B cell (primary cell): ENCODE results near the gene LPAR5. TPM values are rescaled to one million over a fixed set of nuclear protein-coding genes. Genes with fewer than 3 reads are reported as not detected.

Experiments used
- ATAC-seq: fragments of 200-7000 bp; cut with Tn5 transposase; one replicate; pipeline ENCODE4 v1.10.0; 2021; ENCODE audit warnings: low read depth, mild to moderate bottlenecking, moderate number of reproducible peaks, moderate library complexity
- CTCF ChIA-PET: fragments of 350-600 bp; sonication (Branson Sonifier 250); formaldehyde crosslinking; loops from one replicate; lab custom pipeline; 2021; ENCODE audit warnings: antibody characterized with exemption, inconsistent platforms; lab: Charles Lee
- POLR2A ChIA-PET: fragments of 350-600 bp; sonication (Branson Sonifier 250); formaldehyde crosslinking; loops from one replicate; lab custom pipeline; 2021; ENCODE audit warnings: antibody characterized with exemption; lab: Charles Lee
- DNase-seq: peaks from one replicate; pipeline ENCODE4 v3.0.0; 2013
- H2AFZ ChIP-seq: 2 replicates; pipeline ENCODE4 v1.6.1; 2012; ENCODE audit warnings: mild to moderate bottlenecking, low read depth, low read length; ENCODE audit not compliant: insufficient read depth, poor library complexity, severe bottlenecking
- H3K27ac ChIP-seq, 2 donors: 1 replicate in 1 of 2; 2 replicates in 1 of 2; pipeline ENCODE4 v1.5.1; 2012 to 2013; ENCODE audit warnings: low read length in 2 of 2, mild to moderate bottlenecking in 2 of 2, moderate library complexity in 1 of 2
- H3K27me3 ChIP-seq, 4 experiments: fragments of 200-600 bp in 1 of 4; sonication (generic) in 1 of 4; replicated peaks in 1 of 4; 1 replicate in 2 of 4; 2 replicates in 2 of 4; pipeline versions ENCODE4 v1.6.1 to v1.7.0; 2013 to 2016; ENCODE audit warnings: low read length in 3 of 4, mild to moderate bottlenecking in 2 of 4, mixed read lengths in 1 of 4, moderate library complexity in 1 of 4; ENCODE audit not compliant: insufficient read depth in 4 of 4, control insufficient read depth in 3 of 4; ENCODE audit errors: control extremely low read depth in 1 of 4
- H3K36me3 ChIP-seq, 2 experiments: replicated peaks in 1 of 2; 1 replicate in 1 of 2; 2 replicates in 1 of 2; pipeline versions ENCODE4 v1.6.1 to v1.7.1; 2013; ENCODE audit warnings: low read length in 1 of 2; ENCODE audit not compliant: insufficient read depth in 2 of 2, control insufficient read depth in 1 of 2; ENCODE audit errors: control extremely low read depth in 1 of 2, extremely low read depth in 1 of 2
- H3K4me1 ChIP-seq, 2 donors: fragments of 200-600 bp in 1 of 2; sonication (generic) in 1 of 2; 1 replicate in 1 of 2; 2 replicates in 1 of 2; pipeline versions ENCODE4 v1.5.1 to v1.6.1; 2013 to 2017; ENCODE audit warnings: low read length in 2 of 2; ENCODE audit not compliant: control insufficient read depth in 2 of 2, insufficient read depth in 2 of 2
- H3K4me2 ChIP-seq: replicated peaks from 2 replicates; pipeline ENCODE3; 2012; ENCODE audit warnings: mild to moderate bottlenecking, low read depth, low read length; ENCODE audit not compliant: poor library complexity, severe bottlenecking
- H3K4me3 ChIP-seq, 5 experiments: fragments of 200-600 bp in 1 of 5; sonication (generic) in 1 of 5; 1 replicate in 3 of 5; 2 replicates in 2 of 5; pipeline versions ENCODE4 v1.5.1 to v1.7.0; 2011 to 2016; ENCODE audit warnings: low read length in 4 of 5, mild to moderate bottlenecking in 4 of 5, low read depth in 2 of 5, control low read depth in 1 of 5, moderate library complexity in 1 of 5; ENCODE audit not compliant: insufficient read depth in 1 of 5; ENCODE audit errors: control extremely low read depth in 1 of 5, extremely low read depth in 1 of 5
- H3K79me2 ChIP-seq: fragments of 200-600 bp; sonication (generic); one replicate; pipeline ENCODE4 v1.6.0; 2016; ENCODE audit warnings: low read length; ENCODE audit not compliant: control insufficient read depth, insufficient read depth
- H3K9ac ChIP-seq: fragments of 200-600 bp; sonication (generic); 2 replicates; pipeline ENCODE4 v1.6.1; 2017; ENCODE audit warnings: mild to moderate bottlenecking, low read length, moderate library complexity
- H3K9me3 ChIP-seq, 3 donors: one replicate each; pipeline versions ENCODE4 v1.6.1 to v1.7.1; 2013; ENCODE audit warnings: low read length in 2 of 3; ENCODE audit not compliant: control insufficient read depth in 2 of 3, insufficient read depth in 1 of 3; ENCODE audit errors: control extremely low read depth in 1 of 3
- H4K20me1 ChIP-seq: 2 replicates; pipeline ENCODE4 v1.6.0; 2012; ENCODE audit warnings: mild to moderate bottlenecking, low read length; ENCODE audit not compliant: insufficient read depth, control insufficient read depth, poor library complexity, severe bottlenecking
- H3K27ac Mint-ChIP-seq: one replicate; pipeline ENCODE4 v1.8.0; 2021; ENCODE audit warnings: mixed read lengths
- H3K27me3 Mint-ChIP-seq: one replicate; pipeline ENCODE4 v1.8.0; 2021; ENCODE audit warnings: mixed read lengths
- H3K4me1 Mint-ChIP-seq: one replicate; pipeline ENCODE4 v1.8.0; 2021; ENCODE audit warnings: mixed read lengths
- H3K4me3 Mint-ChIP-seq: one replicate; pipeline ENCODE4 v1.8.0; 2021; ENCODE audit warnings: mixed read lengths
- H3K9me3 Mint-ChIP-seq: one replicate; pipeline ENCODE4 v1.8.0; 2022; ENCODE audit warnings: mixed read lengths; ENCODE audit not compliant: insufficient read depth
- CTCF ChIP-seq: fragments of 200-600 bp; IDR thresholded peaks from one replicate; pipeline ENCODE4 v1.8.0; 2022; ENCODE audit warnings: antibody characterized with exemption, mild to moderate bottlenecking
- EZH2 ChIP-seq: IDR thresholded peaks from 2 replicates; pipeline ENCODE4 v1.6.1; 2012; ENCODE audit warnings: borderline replicate concordance, low read depth, mild to moderate bottlenecking, moderate library complexity, low read length; ENCODE audit not compliant: insufficient read depth, poor library complexity, severe bottlenecking
- WGBS: methylation state at CpG from one replicate; pipeline ENCODE4 v1.1.5; 2013; ENCODE audit warnings: missing lambda C conversion rate; ENCODE audit not compliant: insufficient coverage; 5-methylcytosine and 5-hydroxymethylcytosine counted together
- intact Hi-C: fragments of 100-400 bp; cut with micrococcal nuclease; formaldehyde crosslinking; loops from one replicate; pipeline ENCODE4 v1.10.0; 2022
- polyA plus RNA-seq: library from polyadenylated mRNA; depleted of rRNA; stranded (reverse); fragments of >200 nt; gene quantifications from 2 replicates; pipeline ENCODE4 v1.2.3, GENCODE V29; 2012
- total RNA-seq, 2 donors: library from RNA; stranded (reverse); fragments of 120-200 nt in 1 of 2; gene quantifications; 1 replicate in 1 of 2; 2 replicates in 1 of 2; pipeline versions ENCODE4 v1.2.3 to v1.2.4, GENCODE V29; 2013 to 2022

The LPAR5 gene
- total and polyA plus RNA-seq, 2 donors (not counting 1 experiment from before 2014, with no cell fraction given) = 29.0 to 59.6 TPM

DNA sequence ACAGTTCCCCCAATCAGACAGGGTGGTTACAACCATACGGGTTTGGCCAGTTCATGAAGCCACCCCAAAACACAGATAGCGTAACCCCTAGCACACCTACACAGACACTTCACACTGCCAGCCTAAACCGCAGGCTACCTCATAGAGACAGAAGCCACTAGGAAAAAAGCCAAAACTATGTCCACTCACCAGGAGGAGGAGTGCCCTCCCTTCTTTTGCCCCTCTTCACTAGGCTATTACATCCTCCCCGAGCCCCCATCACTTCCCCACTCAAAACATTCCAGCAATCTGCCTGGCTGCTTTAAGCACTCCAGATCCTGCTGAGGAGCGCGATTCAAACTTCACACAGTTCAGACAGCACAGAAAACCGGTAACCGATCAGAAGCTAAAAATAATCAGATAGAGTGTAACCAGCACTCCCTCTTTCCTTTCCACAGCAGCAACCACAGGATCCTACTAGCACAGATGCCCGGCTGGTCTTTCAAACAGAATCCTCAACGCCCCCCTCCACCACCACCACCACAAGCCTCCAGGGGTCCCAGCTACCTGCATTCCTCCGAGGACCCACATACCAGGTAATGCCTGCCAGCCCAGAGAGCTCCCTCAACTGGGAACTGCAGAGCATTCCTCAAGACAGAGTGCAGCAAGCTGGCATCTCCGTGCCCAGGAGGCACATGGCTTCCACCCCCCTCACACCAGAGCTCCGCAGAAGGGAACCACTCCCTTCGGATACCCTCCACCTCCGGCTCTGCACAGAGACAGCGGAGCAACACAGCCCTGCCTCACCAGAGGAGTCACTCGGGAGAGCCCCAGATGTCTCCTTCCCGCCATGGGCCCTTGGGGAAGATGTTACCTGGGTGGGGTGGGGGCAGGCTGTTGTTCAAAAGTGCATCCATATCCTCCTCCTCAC, 30.1 kb downstream of the LPAR5 start:
- Histone ChIP-seq H3K9ac (peak overlapping the region; percentile 85), H3K79me2 (peaks cover 62% of the 10 kb centered on the region), H3K4me1 (peaks cover 40 to 51% of the 10 kb centered on the region in 2 donors), H3K27me3 (no peaks in the 10 kb centered on the region), H4K20me1 (peaks cover 61% of the 10 kb centered on the region), H3K4me2 (peak overlapping the region; percentile 98), H3K4me3 (peak overlapping the region; percentile 26 to 94 (median 90)), H3K27ac (peak overlapping the region; percentile 90 to 95), H3K9me3 (no peaks in the 10 kb centered on the region), H2AFZ (no peak overlapping the region), H3K36me3 (peaks cover 2 to 34% of the 10 kb centered on the region in 2 experiments)
- ChIA-PET CTCF (interaction anchor here (0.7 to 2.5 kb wide), 6 partner anchors 9 to 245 kb away, joined by 3 to 11 read pairs (median 3); partner anchors contain the start of genes CDCA3 and NOP2), POLR2A (interaction anchor here (0.5 to 1.8 kb wide), 9 partner anchors 7 to 322 kb away, joined by 3 to 7 read pairs (median 4); partner anchors contain the start of genes LPAR5 and ZNF384)
- no peak overlapping the region for H3K4me3 Mint-ChIP-seq
- TF ChIP-seq CTCF = no peak
- no peak for TF ChIP-seq EZH2
- peaks cover 42% of the 10 kb centered on the region for H3K4me1 Mint-ChIP-seq
- 1% methylated on average over 15 of the region's 18 CpGs for WGBS
- ATAC-seq = peak; percentile 3
- DNase-seq = peak; percentile 39
- H3K9me3 Mint-ChIP-seq = no peaks in the 10 kb centered on the region
- intact Hi-C loops = loop anchor here (1.0 to 2.0 kb wide), 4 partner anchors 30 to 147 kb away; partner anchors contain the start of genes IFFO1, LPAR5, MLF2 and NOP2
- H3K27me3 Mint-ChIP-seq = no peaks in the 10 kb centered on the region
- no peak overlapping the region for H3K27ac Mint-ChIP-seq
